Stimulated activated CD4-positive, alpha-beta T cell treated with anti-CD3 and anti-CD28 coated beads, TNF-alpha, amount 100 ng/mL, for 24 hours (primary cell): Measurements from ENCODE around the gene CAMKK1.
"Not testable (repeated sequence)": the region's sequence is repeated elsewhere in the genome, so short reads cannot be mapped to it uniquely, and the experiment has no call there.

Experiments
- DNase-seq, 3 experiments: peaks; one replicate each; pipeline ENCODE4 v3.0.0-alpha.2; 2020; ENCODE audit warnings: low read depth in 3 of 3

CAMKK1 gene

DNA sequence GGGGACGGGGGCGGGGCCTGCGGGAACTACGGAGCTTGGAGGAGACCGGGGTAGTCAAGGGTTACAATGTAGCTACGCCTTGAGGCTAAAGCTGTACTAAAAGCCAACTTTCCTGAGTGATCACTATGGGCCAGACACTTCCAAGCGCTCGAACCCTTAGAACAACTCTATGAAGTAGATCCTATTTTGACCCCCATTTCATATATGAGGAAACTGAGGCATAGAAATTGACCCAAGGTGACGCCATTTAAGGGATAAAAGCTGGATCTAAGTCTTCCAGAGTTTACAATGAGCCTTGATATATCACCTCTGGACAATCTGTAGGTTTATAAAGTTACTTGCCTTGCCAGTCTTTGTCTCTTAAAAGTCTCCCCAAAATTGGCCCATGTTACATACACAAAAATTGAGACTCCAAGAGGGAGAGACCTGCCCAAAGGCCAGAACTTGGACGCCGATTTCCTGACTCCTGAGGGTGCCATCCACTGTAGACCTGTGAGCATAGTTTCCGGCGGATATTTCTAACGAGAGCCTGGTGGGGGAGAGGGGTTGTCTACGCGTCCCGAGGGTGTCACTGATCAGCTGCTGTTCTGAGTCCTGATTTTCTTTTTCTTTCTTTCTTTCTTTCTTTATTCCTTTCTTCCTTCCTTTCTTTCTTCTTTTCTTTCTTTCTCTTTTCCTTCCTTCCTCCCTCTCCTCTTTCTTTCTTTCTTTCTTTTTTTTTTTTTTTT lies 46.3 kb downstream of the CAMKK1 start:
- DNase-seq, result no peak

DNA sequence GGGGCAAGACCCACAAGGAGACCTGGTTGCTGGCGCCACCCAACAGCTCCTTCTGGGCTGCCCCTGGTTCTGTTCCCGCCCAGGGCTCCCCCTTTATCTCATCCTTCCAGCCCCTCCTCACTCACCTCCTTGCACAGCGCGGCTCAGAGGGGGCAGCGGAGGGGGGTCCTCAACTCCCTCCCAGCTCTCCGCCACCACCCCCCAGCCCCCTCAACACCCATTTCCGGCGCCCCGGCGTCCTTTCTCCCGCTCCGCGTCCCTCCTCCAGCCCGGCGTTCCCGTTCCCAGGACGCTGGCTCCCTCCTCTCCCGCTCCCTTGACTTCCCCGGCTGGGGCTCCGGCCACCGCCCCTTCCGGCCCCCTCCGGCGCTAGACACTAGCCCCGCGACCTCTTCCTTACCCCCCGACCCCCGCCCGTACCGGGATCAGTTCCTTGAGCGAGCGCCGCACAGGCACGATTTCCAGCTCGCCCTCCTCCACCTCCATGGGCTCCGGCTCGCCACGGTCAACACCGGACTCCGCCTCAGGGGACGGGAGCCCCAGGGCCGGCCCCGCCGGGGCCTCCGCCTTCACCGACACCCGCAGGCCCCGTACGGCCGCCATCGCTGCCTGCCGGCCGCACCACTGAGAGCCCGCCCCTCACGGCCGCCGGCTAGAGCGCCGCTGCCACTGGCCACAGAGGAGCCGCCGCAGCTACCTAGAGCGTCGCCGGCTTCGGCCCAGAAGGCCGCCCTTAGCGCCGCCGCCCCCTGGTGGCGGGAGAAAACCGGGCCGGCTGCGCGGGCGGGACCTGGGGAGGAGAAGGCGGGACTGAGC lies 47.0 kb downstream of the CAMKK1 start, which contains the start of gene NCBP3:
Gene NCBP3, minus strand, starts transcription at position 626 of the 816 bp plus-strand sequence. Its CDS starts 23 bp downstream, at position 603.
- DNase-seq, result peak; percentile 81 to 88 (median 86)

DNA sequence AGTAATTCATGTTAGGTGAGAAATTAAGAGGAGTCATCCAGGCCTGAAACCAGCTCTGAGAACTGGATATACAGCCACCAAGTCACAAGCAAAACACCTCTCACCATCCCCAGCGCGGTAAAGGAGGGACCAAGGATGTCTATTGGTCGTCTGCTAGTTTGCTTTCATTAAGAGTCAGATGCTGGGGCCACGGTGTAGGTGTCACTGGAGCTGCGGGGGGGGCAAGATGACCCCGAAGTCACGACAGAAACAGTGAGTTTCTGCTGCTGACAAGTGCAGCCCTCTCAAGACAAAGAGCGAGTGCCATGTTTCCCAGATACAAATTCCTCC lies 47.6 kb downstream of the CAMKK1 start:
- peak; percentile 3 to 26 (median 18) for DNase-seq

DNA sequence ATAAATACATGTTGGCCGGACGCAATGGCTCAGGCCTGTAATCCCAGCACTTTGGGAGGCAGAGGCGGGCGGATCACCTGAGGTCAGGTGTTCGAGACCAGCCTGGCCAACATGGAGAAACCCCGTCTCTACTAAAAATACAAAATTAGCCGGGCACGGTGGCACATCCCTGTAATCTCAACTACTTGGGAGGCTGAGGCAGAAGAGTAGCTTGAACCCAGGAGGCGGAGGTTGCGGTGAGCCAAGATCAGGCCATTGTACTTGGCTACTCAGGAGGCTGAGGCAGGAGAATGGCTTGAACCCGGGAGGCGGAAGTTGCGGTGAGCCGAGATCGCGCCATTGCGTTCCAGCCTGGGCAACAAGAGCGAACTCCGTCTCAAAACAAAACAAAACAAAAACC lies 48.3 kb downstream of the CAMKK1 start:
- DNase-seq, result not testable (repeated sequence)

DNA sequence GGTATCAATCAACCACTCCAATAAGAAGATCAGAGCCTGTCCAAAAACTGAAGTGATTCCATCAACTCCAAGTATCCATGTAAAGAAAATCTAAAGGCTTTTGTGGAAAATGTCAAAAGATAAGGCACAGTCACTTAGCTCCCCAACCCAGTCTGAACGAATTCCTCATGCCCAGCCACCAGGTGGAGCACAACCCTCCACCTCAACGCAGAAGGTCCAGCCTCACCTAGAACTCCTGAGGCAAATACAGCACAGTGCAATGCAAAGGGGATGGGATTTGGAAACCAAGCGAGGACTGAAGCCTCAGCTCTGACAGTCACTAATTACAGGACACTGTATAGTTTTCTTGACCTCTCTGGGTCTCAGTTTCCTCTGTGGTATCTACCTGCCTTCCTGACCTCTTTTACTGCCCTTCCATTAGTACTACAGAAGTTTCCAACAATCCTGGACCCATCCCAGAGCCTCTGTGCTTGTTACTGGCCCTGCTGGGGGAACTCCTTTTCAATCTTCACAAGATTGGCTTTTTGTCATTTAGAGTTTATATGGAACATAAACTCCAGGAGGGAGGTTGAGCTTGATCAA lies 48.8 kb downstream of the CAMKK1 start:
- DNase-seq, result peak in 2 of 3 experiments; percentile 9 to 37

DNA sequence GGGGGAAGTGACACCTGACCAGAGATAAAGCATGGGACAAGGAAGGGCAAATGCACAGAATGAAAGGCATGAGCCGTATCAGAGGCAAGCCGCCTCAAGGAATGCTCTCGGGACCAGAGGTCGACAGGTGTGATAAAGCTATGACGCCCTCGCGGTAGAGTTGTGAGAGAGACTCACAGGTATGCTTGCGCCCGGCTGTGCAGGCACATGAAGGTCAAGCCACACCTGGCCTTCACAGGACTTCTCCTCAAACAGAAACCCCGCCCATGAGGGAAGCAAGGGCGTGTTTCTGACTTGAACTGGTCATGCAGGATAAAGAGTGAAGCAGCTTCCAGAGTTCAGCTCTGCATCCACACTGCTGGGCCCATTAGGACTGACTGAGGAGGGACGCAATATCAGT lies 54.6 kb downstream of the CAMKK1 start:
- no peak for DNase-seq

DNA sequence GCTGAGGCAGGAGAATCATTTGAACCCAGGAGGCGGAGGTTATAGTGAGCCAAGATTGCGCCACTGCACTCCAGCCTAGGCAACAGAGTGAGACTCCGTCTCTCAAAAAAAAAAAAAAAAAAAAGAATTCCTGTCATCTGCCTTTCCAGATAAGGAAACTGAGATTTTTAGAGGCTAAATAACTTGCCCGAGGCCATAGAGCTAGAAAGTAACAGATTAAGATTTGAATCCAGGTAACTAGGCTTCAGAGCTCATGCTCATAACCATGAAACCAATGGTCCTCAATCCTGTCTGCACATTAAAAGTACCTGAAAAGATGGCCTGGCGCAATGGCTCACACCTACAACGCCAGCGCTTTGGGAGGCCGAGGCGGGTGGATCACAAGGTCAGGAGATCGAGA lies 56.3 kb downstream of the CAMKK1 start:
- no peak for DNase-seq

DNA sequence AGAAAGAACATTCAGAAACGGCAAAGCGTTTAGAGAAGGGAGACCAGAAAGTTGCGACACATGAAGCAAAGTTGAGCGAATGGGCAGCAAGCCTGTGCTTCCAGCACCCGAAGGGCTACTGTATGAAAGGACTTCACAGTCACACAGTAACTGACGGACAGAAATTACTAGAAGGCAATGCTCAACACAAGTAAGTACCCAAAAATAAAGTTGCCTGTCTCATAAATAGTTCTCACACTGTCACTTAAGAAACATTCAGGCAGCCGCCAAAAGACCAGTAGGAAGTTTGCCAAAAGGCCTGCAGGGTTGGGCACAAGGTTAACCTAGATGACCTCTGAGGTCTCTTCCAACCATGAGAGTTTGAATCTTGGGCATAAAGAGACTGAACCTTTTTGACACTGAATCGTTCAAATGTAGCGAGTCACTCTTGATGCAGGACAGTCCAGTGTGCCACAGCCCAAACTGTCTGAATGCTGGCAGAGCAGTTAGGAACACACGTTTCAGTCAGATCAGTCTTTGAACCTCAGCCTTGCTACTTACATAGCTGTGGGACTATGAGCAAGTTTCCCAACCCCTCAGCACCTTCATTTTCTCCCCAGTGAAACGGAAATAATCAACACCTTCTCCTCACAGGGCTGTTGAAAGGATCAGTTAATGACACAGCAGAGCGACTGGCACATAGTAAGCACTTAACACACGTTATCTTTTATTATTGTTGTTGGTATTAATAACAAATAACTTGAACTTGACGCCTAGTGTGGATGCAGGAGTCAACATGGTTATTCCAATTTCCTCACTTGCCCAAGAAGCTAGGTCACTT lies 57.2 kb downstream of the CAMKK1 start:
- no peak for DNase-seq

DNA sequence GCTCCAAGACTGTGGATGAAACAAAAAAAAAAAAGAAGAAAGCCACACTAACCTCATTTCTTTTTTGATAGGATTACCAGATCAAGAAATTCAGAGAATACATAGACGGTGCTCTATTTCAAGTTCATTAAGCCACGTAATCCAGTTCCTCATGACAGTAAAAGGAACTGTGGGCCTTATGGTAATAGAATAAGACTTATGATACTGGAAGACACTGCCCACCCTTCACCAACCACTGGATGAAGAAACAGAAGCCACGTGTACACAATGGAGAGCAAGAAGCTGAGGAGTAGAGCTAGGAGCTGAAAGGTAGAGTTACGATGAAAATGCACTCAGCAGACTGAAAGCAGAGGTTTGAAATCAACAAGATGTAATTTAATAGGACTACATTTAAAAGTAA lies 58.0 kb downstream of the CAMKK1 start:
- no peak for DNase-seq

DNA sequence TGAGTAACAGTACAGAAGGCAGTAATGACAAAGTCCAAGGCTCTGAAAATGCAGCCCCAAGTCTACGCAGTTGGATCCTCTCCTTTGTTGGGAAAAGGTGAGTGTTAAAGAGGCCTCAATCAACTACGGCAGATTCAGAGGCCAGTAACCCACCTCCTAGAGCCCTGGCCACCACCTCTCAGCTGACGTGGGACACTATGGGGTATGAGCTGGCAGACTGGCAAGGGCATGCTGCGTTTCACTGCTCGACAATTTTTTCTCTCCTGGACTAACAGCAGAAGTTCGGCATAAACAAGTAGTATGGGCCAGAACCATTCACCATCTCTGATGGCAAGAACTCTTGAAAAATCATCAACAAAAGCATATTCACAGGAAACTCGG lies 64.0 kb downstream of the CAMKK1 start:
- DNase-seq, result no peak

DNA sequence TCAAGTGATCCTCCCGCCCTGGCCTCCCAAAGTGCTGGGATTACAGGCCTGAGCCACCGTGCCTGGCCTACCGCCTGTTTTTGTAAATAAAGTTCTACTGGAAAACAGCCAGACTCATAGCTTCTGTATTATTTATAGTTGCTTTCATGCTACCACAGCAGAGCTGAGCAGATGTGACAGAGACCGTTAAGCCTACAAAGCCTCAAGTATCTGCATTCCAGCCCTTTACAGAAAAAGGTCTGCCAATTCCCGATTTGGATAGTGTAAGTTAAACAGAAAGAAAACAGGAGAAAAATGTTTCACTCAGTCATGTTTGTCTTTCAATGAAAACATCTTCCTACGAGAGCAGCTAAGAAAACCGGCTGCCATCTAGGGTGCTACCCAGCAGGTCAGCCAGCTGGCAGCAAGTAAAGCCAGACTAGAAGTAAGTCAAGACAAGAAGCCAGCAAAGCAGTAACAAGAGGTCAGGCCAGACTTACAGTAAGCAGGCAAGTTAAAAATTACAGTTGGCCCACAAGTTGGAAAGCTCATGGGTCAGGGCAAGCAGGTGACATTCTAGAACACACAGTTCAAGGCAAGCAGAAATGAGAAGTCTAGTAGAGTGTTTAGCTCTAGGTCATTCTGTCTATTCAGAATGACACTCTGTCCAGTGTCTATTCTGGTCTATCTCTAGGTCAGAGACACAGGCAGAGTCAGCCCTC lies 64.6 kb downstream of the CAMKK1 start:
- no peak for DNase-seq

DNA sequence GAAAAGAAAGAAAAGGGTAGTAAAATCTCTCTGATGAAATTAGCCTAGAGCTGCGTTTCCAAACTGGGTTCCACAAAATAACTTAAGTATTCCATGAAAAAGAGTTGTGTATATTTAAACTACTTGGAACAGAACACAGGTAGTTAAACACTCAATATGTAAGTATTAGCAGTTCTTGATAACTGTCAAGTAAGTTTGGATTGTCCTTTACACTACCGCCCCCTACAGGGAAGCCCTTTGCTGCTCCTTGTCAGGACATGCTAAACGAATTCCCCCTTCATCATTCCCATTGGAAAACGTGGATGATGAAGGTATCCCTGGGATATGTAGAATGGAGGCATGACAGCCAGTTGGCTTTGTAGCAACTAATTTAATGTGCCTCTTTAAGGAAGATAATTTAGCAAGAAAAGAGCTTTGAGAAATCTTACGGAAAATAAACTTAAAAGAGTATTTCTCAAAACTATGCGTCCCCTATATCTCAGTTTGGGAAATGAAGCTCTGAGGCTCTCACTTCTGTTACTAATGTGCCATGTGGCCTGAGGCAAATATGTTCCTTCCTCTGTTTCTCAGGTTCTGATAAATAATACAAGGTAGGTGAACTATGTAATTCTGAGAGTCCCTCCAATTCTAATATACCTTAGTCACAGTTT lies 65.6 kb downstream of the CAMKK1 start:
- DNase-seq, result peak; percentile 42 to 53 (median 51)

DNA sequence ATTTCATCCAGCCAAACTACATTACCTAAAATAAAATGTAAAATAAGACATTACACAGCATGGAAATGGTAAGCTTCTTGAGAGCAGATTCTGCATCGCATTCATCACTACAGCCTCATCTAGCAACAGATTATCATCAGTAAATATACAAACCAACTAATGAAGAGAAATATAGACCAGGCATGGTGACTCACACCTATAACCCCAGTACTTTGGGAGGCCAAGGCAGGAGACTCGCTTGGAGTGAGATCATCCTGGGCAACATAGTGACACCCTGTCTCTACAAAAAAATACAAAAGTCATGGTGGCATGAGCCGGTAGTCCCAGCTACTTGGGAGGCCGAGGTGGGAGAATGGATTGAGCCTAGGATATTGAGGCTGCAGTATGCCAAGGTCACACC lies 66.7 kb downstream of the CAMKK1 start:
- no peak for DNase-seq

DNA sequence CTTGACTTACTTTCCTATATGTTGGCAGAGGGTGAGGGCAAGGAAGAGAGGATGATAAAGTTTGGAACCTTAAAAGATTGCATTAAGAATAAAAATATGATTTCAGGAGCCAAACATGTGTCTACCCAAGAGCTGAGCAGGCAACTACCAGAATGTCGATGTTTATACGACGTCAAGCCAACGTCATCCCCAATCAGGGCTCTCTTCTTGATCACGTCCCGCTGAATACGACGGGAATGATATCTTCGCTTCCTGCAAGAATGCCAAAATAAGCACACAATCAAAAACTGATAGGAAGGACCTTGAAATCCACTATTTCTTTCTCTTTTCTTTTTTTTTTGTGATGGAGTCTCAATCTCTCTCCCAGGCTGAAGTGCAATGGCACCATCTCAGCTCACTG lies 71.8 kb downstream of the CAMKK1 start:
- no peak for DNase-seq

DNA sequence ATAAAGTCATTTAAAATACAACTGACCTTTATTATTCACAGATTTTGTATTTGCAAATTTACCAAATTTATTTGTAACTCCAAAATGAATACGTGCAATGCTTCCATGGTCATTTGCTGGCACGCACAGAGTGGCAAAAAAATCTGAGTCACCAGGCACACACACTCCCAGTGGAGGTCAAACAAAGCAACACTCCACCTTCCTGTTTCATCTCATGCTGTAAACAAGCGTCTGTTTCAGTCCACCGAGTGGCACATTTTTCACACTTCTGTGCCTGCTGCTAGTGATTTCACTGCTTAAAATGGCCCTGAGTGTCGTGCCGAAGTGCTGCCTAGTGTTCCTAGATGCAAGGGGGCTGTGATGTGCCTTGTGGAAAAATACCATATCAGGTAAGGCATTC lies 74.1 kb downstream of the CAMKK1 start:
- DNase-seq, result no peak

DNA sequence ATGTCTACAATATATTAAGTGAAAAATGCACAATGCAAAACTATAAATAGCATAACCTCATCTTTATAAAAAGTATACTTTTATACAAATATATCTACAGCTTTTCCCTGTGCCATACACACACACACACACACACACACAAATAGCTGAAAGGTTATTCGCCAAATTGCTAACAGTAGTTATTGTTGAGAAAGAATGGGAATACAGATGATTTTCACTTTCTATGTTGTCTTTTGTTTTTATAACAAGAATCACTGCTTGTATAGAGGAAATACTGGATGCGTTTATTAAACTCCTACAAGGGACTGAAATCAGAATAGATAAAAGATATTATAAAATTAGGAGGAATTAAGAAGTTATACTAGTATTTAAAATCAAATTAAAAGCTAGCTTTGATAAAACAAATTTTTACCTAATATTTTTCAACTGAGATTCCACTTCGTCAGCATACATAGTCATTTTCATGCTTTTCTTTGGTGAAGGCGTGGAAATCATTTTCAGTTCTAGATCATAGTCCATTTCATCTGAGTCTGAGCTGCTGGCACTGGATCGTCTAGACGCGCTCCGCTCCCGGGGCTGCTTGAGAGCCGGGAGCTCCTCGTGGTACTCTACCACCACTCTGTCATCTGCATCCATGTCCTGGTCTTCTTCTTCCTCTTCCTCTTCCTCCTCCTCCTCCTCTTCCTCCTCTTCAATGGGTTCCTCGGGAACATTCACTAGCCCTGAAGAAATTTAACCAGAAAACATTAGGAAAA lies 74.8 kb downstream of the CAMKK1 start:
- DNase-seq, result no peak

DNA sequence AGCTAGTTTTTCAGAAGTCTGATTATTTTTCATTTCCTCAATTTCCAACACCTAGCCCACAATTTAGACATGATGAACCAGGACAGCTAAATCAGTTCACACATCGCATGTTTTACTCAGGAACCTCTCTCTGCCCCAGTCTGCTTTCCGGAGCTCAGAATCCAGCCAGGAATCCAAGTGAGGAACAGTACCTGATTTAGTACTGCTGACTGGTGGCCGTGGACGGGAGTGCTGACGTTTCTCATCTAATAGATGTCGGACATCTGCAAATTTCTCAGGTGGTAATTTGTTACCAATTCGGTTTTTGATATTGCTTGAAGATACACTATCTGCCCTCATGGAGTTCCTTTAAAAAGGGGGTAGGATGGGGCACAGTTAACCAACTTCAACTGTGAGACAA lies 76.9 kb downstream of the CAMKK1 start:
- DNase-seq, result no peak

DNA sequence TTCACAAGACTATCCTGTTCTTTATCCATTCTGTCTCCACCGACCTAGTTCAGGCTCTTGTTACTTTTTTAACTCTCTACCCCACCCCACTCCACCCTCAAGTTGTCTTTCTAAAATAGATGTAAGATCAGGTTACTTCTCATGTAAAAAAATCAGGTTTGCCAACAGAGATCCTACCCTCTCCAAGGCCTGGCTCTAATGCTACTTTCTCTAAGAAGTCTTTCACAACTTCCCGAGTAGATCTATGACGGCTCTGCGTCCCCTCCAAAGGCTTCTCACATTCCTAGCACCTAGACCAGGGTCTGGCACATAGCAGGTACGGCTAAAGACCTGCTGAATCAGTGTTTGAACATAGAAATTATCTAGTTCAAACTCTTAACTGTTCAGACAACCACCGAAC lies 77.7 kb downstream of the CAMKK1 start:
- DNase-seq, result no peak

DNA sequence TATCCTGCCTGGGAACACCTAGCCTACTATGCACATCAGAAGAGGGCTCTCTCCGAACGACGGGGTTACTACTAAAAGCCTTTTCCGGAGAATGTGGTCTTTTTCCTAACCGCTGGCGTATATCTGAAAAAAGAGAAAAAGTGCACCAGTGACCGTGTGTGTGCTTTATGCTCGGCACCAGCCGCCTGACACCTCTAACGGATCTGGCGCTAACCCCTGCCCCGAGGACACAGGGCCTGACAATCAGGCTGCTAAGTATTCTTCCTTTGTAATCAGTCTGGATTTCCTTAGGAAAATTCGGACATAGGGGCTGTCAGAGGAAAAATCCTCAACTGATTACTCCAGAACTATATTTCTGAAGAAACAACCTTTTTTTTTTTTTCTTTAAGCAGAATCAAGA lies 78.5 kb downstream of the CAMKK1 start:
- DNase-seq, result no peak

DNA sequence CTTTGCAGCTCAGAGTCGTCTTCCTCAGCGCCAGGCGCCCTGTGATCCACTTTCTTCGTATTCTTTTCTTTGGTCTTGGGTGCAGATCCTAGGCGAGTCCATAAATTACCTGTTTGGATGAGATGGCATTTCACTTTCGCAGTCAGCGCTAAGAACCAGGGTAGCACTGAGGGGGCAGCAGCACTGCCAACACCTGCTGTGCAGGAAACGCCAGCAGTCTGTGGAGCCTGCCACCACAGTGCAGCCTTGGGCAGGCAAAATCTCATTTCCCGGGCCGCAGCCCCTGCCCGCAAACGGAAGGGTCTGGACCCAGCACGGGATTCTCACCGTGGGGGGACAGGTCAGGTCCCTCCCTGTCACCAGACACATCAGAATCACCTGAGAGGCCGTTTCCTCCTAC lies 79.7 kb downstream of the CAMKK1 start:
- DNase-seq, result no peak
